Brain microvascular endothelial cell (primary cell): ENCODE data around the gene ZNF385A.
"Not testable (repeated sequence)": the region's sequence is repeated elsewhere in the genome, so short reads cannot be mapped to it uniquely, and the experiment has no call there.

Experiments
- DNase-seq: peaks from one replicate; pipeline ENCODE4 v3.0.0-alpha.2; 2020
- H3K27ac ChIP-seq: fragments of 250-450 bp; sonication (Bioruptor Pico); 2 replicates; pipeline ENCODE4 v1.5.1; 2020; ENCODE audit warnings: mild to moderate bottlenecking, moderate library complexity
- H3K27me3 ChIP-seq: fragments of 250-450 bp; sonication (Bioruptor Pico); replicated peaks from 2 replicates; pipeline ENCODE4 v1.5.1; 2020; ENCODE audit warnings: mild to moderate bottlenecking
- H3K36me3 ChIP-seq: fragments of 250-450 bp; sonication (Bioruptor Pico); replicated peaks from 2 replicates; pipeline ENCODE4 v1.5.1; 2020; ENCODE audit warnings: mild to moderate bottlenecking
- H3K4me3 ChIP-seq: 2 replicates; pipeline ENCODE4 v1.5.1; 2011; ENCODE audit warnings: low read depth, mild to moderate bottlenecking, control low read depth, low read length, moderate library complexity
- CTCF ChIP-seq: IDR thresholded peaks from 2 replicates; pipeline ENCODE4 v1.5.1; 2011; ENCODE audit warnings: low read depth, mild to moderate bottlenecking, moderate library complexity, low read length, control low read depth, inconsistent platforms; ENCODE audit errors: missing control alignments
- in situ Hi-C: cut with HindIII; loops from 2 replicates; pipeline ENCODE4 v1.10.0; 2017; ENCODE audit warnings: low sequenced_read_pairs, low pct_ligation_motif_present

Gene ZNF385A

GRCh38 chr12:54356951-54357356 is 27.6 kb downstream of the ZNF385A start:
- in situ Hi-C loops: no loop called here
- Histone ChIP-seq H3K4me3 (no peak overlapping the region), H3K27ac (no peak overlapping the region), H3K27me3 (no peaks in the 10 kb centered on the region), H3K36me3 (peaks cover under 1% of the 10 kb centered on the region)
- TF ChIP-seq CTCF: no peak
- no peak for DNase-seq

GRCh38 chr12:54356228-54356627 is 28.3 kb downstream of the ZNF385A start:
- H3K27me3 ChIP-seq: no peaks in the 10 kb centered on the region
- no peak overlapping the region for H3K4me3 ChIP-seq
- in situ Hi-C loops: no loop called here
- no peak for TF ChIP-seq CTCF
- no peak overlapping the region for H3K27ac ChIP-seq
- no peak for DNase-seq
- peaks cover 8% of the 10 kb centered on the region for H3K36me3 ChIP-seq

- Histone ChIP-seq H3K4me3 (no peak overlapping the region), H3K27me3 (no peaks in the 10 kb centered on the region), H3K27ac (no peak overlapping the region), H3K36me3 (peaks cover 17% of the 10 kb centered on the region)
- peak; percentile 45 for TF ChIP-seq CTCF
- DNase-seq: no peak
- in situ Hi-C loops: no loop called here
Observed at GRCh38 chr12:54355104-54355815, 29.3 kb downstream of the ZNF385A start.

GRCh38 chr12:54354271-54354670 is 30.3 kb downstream of the ZNF385A start:
- H3K27ac ChIP-seq, DNase-seq, H3K27me3 ChIP-seq, H3K4me3 ChIP-seq, in situ Hi-C loops: not testable (repeated sequence)
- H3K36me3 ChIP-seq: peaks cover 25% of the 10 kb centered on the region

GRCh38 chr12:54352891-54353874 is 31.4 kb downstream of the ZNF385A start:
- no peak for TF ChIP-seq CTCF
- H3K36me3 ChIP-seq: peaks cover 34% of the 10 kb centered on the region
- H3K27me3 ChIP-seq: no peaks in the 10 kb centered on the region
- in situ Hi-C loops: no loop called here
- no peak overlapping the region for H3K4me3 ChIP-seq
- no peak overlapping the region for H3K27ac ChIP-seq
- DNase-seq: no peak

- Histone ChIP-seq H3K4me3 (peak overlapping the region; percentile 12), H3K27ac (no peak overlapping the region), H3K36me3 (peaks cover 38% of the 10 kb centered on the region), H3K27me3 (no peaks in the 10 kb centered on the region)
- in situ Hi-C loops: no loop called here
- TF ChIP-seq CTCF: no peak
- DNase-seq: no peak
Observed at GRCh38 chr12:54352022-54352531, 32.5 kb downstream of the ZNF385A start.
